ENCODE measurements around the gene ARL6IP1. TPM values are rescaled to one million over a fixed set of nuclear protein-coding genes. Genes with fewer than 3 reads are reported as not detected.

ARL6IP1 gene
- total and polyA plus RNA-seq, 2 of the 4 experiments (the other 2 are of a cell fraction), result 78.1 to 190 TPM

DNA sequence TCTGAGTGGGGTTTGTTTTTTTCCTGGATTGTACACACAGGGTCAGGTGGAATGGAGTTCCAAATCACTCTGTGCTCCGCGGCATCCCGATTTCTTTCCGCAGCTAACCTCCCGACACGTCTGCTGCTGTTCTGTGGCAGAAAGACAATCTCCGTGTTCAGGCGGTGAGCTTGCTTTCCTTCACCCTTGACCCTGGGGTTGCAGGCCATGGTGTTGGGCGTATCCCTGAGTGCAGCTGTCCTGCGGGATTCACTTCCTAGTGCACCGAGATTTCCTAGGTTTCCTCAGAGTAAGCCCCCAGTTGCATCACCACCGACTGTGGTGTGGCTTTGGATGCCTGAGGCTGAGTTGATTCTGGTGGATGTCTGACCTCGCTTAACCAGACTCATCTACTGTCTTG lies 7.8 kb upstream of the ARL6IP1 start:
- Histone ChIP-seq H4K20me1 (ENCODE audit: insufficient read depth, low read length) (no peaks in the 10 kb centered on the region), H3K4me2 (ENCODE audit: low read depth, low read length) (no peak overlapping the region), H2BK120ac (ENCODE audit: low read depth, low read length) (no peak overlapping the region), H3K14ac (replicated peaks; ENCODE audit: low read depth, low read length) (no peak overlapping the region), H4K5ac (ENCODE audit: low read depth, low read length) (no peak overlapping the region), H3K56ac (ENCODE audit: extremely low read depth, insufficient read depth, low read length) (no peak overlapping the region), H2AFZ (replicated peaks; ENCODE audit: low read length, poor library complexity) (no peak overlapping the region), H3K27ac (ENCODE audit: insufficient read depth, low read length) (no peak overlapping the region), H3K9ac (ENCODE audit: low read depth, low read length) (no peak overlapping the region), H4K8ac (ENCODE audit: low read depth in 2 of 2, low read length in 2 of 2) (no peak overlapping the region), H4K91ac (ENCODE audit: insufficient read depth, low read depth, low read length) (no peak overlapping the region), H3K27me3 (ENCODE audit: control insufficient read depth, insufficient read depth, low read length) (no peaks in the 10 kb centered on the region), H2BK5ac (ENCODE audit: low read depth, low read length, poor library complexity, severe bottlenecking) (no peak overlapping the region), H3K79me1 (ENCODE audit: low read depth in 1 of 2, low read length in 2 of 2) (peaks cover 7 to 13% of the 10 kb centered on the region in 2 experiments; a peak in 3 of 4 replicates), H2AK5ac (ENCODE audit: low read depth, low read length) (no peak overlapping the region), H2AK9ac (replicated peaks; ENCODE audit: low read depth, low read length, poor library complexity) (no peak overlapping the region), H3K23ac (ENCODE audit: low read depth, low read length) (no peak overlapping the region), H2BK20ac (ENCODE audit: low read depth, low read length) (no peak overlapping the region), H3K36me3 (ENCODE audit: control insufficient read depth, insufficient read depth, low read length) (peaks cover 26% of the 10 kb centered on the region), H3K4ac (ENCODE audit: low read depth, low read length) (no peak overlapping the region), H3K18ac (ENCODE audit: low read depth, low read length) (no peak overlapping the region), H2BK15ac (ENCODE audit: low read depth, low read length) (no peak overlapping the region), H3K9me3 (ENCODE audit: control insufficient read depth, insufficient read depth, low read length) (no peaks in the 10 kb centered on the region), H3K9me1 (ENCODE audit: insufficient read depth, low read length) (peaks cover 5% of the 10 kb centered on the region; the same call in 1 of the 2 replicates), H3K4me3 (ENCODE audit: insufficient read depth, low read depth, low read length) (no peak overlapping the region), H3K4me1 (ENCODE audit: control insufficient read depth, insufficient read depth, low read length) (no peaks in the 10 kb centered on the region)
- intact Hi-C loops (cut with micrococcal nuclease), result loop anchor here (10.0 kb wide), 1 partner anchor 256 kb away; the partner anchor contains the start of gene COQ7
- no peak for DNase-seq
- BruUV-seq (replicated peaks), result no TSS peak
- POLR2A ChIA-PET (ENCODE audit: unreplicated experiment), result no interaction called here
- dilution Hi-C loops (cut with HindIII; ENCODE audit: low sequenced_read_pairs, unreplicated experiment), result no loop called here
- no peak for TF ChIP-seq FOS (IDR thresholded peaks at IDR 0.05; ENCODE audit: low read depth, low read length)
- WGBS, 2 experiments (ENCODE audit: extremely low coverage in 2 of 2, insufficient read length in 1 of 2), result 99% methylated on average over 8 of the region's 13 CpGs; no CpG with 5 or more reads in 1 of the 2 experiments
- in situ Hi-C loops (cut with MboI; ENCODE audit: low sequenced_read_pairs), result no loop called here
- no peak for ATAC-seq (ENCODE audit: low read depth)
- CTCF ChIA-PET, result interaction anchor here (2.0 kb wide), 1 partner anchor 8 kb away, joined by 6 read pairs; the partner anchor contains the start of gene ARL6IP1
